GM21360 (cell line): Measurements from ENCODE around the gene NUDT6.
A peak's percentile ranks its signal among the peaks of the same experiment; 100 is the strongest.
"Not testable (repeated sequence)": the region's sequence is repeated elsewhere in the genome, so short reads cannot be mapped to it uniquely, and the experiment has no call there.

Experiments used
- ATAC-seq: cut with Tn5 transposase; IDR thresholded peaks from one replicate; pipeline ENCODE4 v1.9.1; 2021; ENCODE audit warnings: mild to moderate bottlenecking, moderate library complexity; ENCODE audit not compliant: unreplicated experiment

Gene NUDT6, protein sequence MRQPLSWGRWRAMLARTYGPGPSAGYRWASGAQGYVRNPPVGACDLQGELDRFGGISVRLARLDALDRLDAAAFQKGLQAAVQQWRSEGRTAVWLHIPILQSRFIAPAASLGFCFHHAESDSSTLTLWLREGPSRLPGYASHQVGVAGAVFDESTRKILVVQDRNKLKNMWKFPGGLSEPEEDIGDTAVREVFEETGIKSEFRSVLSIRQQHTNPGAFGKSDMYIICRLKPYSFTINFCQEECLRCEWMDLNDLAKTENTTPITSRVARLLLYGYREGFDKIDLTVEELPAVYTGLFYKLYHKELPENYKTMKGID

DNA sequence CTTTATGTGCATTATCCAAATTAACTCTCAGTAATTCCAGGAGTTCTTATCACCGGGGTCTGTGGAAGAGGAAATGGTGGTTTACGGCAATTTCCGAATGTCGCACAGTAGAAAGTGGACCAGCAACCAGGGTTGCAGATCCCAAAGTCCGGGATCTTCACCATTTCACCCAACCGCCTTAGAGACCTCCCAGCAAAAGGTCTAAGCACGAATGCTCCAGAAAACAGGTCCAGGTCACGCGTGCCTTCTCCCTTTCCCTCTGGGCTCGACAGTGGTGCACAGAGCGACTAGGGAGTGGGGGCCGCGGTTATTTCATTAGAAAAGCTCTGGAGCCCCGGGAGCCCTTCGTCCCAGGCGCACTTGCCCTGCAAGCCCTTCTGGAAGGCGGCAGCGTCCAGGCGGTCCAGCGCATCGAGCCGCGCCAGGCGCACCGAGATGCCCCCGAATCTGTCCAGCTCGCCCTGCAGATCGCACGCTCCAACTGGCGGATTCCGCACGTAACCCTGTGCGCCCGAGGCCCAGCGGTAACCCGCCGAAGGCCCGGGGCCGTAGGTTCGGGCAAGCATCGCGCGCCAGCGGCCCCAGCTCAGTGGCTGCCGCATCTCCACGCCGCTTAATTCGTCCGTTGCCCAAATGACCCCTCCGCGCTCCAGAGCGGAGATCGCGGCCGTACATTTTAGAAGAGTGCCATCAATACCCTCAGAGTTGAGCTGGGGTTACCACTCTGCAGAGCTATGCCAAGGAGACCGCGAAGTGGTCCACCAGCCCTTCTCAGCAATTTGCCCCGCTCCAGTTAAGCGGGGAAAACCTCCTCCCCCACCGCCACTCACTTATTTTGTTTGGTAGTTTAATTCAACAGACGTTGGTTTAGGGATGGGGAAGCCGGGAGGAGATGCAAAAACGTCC, at the start of gene NUDT6:
TSS of gene NUDT6 (minus strand) at position 627 of the 906 bp plus-strand sequence. CDS start at position 602, 25 bp downstream.
- peak; percentile 54 for ATAC-seq

DNA sequence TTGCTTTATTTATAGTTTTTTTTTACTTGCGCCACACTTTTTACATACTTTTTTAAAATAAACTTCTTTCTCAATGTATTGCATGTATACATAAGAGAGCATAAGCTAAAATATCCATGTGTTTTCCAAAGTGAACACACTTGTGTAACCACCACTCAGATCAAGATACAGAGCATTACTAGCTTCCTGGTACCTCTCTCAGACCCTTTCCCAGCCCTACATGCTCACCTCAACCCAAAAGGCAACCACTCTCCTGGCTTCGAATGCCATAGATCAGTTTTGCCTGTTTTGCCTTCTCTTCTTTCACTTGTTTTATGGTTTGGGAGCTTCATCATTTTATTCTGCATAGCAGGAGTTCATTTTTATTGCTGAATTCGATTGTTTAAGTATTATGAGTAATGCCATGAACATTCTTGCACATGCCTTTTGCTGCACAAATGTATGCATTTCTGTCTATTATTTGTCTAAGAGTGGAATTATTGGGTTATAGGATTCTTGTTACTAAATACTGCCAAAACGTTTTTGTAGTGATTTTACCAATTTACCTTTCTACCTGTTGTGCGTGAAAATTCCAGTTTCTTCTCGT, 45.9 kb upstream of the NUDT6 start:
- ATAC-seq = no peak

DNA sequence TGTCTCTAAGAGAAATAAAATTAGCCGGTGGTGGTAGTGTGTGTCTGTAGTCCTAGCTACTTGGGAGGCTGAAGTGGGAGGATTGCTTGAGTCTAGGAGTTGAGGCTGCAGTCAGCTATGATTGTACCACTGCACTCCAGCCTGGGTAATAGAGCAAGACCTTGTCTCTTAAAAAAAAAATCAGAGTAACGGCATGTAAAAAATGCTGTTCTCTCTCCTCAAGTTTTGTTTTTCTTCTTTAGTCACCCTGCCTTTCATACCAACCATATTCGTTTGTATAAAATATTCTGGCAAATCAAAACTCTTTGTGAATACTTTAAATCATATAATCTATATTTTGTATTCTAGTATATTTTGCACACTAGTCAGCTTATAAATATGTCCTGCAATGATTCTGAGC, 44.8 kb upstream of the NUDT6 start:
- no peak for ATAC-seq

DNA sequence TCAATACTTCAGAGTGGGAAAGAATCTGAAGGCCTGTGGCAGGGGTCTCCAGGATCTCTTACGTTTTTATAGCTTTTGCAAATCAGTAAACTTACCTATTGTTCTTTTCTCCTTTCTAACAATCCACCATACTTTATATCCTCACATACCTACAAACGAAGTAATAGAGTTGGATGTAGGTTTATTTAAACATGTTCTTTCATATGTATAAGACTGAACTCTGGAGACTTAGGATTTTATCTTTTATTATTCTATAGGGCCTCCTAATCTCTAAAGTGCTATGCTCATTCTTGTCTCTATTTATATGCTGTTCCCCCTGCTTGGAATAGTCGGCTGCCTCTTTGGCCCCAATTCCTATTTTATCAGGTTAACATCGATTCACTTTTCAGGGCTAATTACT, 43.8 kb upstream of the NUDT6 start:
- no peak for ATAC-seq

DNA sequence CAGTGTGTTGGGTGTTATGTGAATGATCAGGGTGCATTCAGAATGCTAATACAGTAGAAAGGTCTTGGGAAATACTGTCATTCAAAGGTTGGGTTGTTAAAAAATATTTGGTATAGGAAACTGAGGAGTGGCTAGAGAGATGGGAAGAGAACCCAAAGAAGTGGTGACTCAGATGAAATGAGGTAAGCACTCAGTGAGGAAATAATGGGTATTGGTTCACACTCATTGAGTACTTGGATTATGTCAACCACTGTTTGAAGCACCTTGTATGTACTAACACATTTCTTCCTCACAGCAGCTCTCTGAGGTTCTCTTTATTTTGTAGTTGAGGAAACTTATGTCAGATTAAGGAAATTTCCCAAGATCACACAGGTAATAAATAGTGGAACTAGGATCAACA, 40.8 kb upstream of the NUDT6 start:
- no peak for ATAC-seq

DNA sequence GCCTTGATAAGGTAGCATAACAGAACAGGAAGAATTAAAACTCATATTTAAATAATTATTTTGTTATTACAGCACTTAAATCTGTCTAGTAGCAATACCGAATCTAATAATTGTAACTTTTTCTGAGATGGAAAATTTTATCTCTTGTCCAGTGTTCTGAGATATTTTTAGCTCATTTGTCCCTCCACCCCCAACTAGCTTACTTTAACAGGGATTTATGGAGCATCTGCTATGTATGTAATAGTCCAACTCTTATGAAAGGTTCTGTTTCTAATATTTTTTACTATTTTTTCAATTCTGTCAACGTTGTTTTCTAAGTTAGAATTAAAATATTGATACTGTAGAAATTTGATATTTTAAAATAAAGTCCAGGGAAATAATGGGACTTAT, 38.2 kb upstream of the NUDT6 start:
- no peak for ATAC-seq

DNA sequence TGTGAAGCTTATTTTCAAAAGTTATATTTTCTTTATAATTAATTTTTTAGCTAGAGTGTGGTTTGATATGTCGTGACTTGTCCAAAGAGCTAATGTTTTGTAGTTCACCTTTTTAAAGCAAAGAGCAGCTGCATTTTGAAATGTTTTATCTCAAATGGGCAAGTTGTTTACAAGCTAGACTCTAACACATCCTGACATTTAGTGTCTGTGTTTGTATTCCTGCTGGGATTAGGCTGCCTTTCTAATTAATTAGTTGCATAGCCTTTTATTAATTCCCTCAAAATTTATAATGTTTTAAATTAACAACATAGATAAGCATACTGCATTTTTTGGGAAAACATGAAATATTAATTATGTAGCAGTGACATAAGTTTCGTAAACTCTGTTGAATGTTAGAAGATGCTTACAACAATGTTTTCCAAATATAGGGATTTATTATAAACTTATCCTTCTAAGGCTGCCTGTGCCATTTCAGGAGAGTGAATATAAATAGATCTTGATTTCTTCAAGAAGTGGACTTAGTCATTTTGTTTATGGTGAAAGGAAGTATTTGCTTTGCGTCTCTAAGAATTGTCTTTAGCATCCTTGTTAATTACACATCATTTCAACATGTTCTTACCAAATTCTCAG, 37.7 kb upstream of the NUDT6 start:
- no peak for ATAC-seq

DNA sequence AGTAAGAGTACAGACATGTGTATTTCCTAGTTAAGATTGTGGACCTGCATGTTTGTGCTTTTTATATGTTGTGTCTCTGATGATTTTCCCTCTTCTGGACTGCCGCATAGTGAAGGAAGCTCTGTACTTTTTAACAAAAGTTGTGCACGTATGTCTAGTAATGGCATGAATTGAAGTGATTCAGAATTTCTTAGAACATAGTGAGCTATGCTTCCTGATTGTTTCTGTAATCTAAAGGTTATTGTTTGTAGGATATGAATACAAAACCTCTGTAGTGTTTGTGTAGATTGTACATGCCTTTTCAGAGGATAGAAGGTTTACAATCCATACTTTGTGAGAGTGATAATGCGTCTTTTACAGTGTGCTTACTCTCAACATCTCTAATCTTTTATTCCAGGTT, 37.0 kb upstream of the NUDT6 start:
- no peak for ATAC-seq

DNA sequence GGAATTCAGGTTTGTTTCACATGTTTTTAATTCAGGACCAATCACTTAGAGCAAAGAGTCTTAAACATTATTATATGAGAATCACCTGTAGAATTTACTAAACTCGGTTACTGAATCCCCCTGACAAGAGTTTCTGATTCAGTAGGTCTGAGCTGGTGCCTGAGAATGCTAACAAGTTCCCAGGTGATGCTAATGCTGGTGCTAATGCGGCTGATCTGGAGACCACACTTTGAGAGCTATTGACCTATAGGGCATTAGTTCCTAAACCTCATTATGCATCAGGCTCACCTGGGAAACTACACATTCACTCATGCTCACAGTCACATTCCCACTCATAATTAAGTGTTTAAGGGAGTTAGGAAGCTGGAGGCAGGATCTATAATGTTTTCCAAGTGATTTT, 36.1 kb upstream of the NUDT6 start:
- no peak for ATAC-seq

DNA sequence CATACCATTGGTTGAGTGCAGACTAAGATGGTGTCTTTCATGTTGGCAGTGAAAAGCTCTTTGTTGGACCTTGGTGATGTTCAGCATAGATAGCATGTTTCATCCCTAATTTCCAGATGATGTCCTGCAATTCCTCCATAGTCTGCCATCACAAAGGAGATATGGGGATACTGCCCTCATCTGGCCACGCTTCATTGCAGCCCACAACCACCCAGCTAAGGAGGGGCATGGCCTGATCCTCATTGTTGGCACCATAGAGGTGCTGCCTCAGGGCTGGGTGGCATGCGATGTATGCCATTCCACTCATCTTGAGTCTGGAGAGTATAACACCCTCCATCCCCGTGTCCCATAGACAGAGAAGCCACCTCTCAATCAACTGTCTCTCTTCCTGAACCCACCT, 31.5 kb upstream of the NUDT6 start:
- ATAC-seq = no peak

DNA sequence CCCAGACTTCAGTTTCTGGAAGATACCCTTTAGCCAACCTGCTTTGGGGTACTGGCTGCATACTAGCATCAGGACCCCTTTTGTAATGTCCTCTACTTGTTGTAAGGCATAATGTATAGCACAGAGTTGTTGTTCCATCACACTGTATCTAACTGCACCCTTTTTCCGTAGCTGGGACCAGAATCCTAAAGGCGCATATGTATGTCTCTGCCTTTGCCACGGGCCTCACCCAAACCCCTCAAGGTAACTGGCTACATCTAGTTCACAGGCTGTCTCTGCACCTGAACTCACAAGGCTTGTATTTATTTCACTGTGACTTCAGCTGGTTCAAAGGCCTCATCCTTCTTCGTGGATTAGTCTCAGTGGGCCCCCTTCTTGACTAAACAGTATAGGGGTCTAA, 29.6 kb upstream of the NUDT6 start:
- no peak for ATAC-seq

DNA sequence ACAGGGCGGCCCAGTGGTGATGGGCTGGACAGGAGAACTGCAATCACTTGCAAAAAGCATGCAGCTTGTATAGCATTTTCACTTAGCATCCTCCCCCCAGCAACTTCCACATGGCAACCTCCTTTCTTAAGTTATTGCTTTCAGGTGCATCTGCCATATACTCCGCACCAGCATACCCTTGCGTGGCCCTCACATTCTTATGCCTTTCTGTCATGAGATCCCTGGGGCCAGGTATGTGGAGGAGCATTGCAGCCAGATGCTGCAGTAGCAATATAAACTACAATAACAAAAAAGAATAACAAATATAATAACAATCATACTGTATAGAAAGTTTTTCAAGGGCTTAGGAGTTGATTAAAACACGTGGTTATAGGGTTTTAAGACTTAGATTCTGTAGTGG, 26.3 kb upstream of the NUDT6 start:
- no peak for ATAC-seq

DNA sequence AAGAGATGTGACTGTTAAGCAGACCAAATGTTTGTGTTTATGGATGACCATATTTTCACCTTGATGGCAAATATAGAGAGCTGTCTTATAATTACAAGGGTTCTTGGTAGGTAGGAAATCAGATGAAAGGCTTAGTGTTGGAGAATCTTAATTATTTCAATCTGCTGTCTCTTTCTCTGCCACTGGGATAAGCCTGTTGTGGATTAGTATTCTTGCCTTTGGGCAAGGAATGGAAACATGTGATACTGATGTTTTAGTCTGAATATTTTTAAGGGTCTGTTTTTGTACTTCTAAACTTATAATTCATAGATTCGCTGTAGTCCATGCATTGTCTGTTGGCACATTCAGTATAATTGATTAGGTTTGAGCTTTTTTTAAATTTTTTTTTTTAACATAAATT, 23.7 kb upstream of the NUDT6 start:
- no peak for ATAC-seq

DNA sequence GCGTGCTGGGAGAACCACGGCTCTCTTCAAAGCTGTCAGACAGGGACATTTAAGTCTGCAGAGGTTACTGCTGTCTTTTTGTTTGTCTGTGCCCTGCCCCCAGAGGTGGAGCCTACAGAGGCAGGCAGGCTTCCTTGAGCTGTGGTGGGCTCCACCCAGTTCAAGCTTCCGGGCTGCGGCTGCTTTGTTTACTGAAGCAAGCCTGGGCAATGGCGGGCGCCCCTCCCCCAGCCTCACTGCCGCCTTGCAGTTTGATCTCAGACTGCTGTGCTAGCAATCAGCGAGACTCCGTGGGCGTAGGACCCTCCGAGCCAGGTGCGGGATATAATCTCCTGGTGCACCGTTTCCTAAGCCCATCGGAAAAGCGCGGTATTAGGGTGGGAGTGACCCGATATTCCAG, 22.7 kb upstream of the NUDT6 start:
- not testable (repeated sequence) for ATAC-seq

DNA sequence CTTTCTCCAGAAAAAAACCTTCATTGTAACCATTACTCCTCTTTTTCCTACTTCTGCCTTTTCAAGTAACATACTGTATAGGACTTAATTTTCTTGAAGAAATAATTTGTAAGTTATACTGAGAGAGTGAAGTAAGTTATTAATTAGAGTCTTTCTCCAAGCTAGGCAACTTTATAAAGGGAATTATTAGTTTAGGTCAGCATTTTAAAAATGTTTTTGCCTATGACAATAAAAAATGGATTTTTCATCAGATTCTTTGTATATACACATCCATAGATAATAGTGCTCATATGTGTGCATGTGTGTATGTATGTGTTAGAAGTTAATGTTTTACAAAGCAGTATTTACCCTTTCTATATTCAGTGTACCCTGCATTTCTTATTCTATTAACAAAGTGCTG, 10.4 kb upstream of the NUDT6 start:
- ATAC-seq = no peak

DNA sequence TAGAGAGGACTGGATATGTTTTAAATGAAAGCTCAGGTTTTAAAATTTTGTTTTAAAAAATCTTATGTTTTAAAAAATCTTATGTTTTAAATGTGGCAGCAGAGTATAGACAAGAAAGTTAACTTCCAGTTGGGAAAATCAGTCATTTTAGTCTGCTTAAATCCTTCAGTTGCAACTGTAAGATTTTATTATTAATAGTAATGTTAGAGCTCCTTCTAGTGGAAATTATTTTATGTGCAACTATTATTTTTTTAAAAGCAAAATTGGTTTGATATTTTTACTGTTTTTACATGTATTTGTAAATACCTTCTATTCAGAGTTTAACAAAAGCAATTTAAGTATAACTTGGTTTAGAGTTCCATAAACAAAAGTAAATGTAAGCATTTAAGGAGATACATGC, 8.5 kb upstream of the NUDT6 start:
- no peak for ATAC-seq

DNA sequence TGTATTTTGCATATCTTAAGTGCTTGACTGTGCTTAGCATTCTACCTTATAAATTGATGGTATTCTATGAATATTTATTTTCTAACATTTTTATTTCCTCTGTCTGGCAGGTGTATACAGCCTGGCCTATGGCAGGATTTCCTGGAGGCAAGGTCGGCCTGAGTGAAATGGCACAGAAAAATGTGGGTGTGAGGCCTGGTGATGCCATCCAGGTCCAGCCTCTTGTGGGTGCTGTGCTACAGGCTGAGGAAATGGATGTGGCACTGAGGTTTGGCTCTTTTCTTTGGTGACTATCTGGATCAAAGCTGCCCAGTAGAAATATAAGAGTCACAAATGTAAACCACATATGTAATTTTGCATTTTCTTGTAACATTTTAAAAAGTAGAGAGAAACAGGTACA, 6.5 kb upstream of the NUDT6 start:
- no peak for ATAC-seq

DNA sequence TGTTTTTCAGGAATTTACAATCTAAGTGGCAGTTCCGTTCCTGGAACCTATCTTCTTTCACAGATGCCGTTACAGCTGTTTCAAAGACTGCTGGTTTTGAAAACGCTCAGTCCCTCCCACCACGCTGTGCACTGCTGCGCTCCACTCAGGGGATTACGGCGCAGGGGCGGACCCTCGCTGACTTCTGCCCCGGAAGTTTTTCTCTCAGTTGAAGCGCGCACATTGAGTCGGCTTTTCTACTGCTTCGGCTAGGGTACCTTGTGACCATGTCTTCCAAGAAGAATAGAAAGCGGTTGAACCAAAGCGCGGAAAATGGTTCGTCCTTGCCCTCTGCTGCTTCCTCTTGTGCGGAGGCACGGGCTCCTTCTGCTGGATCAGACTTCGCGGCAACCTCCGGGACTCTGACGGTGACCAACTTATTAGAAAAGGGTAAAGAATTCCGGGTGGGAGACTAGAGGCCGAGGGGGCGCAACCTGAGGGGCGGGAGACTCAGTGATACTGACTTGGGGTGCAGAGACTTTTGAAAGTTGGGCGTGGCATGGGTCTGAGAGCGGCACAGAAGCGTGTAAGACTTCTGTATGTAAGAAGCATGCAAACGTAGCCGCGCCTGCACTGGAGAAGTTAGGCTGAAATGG, 597 bp upstream of the NUDT6 start:
- ATAC-seq = peak; percentile 96

DNA sequence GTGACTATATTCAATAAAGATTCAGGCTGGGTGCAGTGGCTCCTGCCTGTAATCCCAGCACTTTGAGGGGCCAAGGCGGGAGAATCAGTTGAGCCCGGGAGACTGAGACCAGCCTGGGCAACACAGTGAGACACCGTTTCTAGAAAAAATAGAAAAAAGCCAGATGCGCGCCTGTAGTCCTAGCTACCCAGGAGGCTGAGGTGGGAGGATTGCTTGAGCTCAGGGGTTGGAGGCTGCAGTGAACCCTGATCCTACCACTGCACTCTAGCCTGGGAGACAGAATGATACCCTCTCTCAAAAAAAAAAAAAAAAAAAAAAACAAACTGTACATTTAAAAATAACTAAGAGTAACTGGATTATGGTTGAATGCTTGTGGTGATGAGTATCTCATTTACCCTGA, 1.1 kb downstream of the NUDT6 start:
- ATAC-seq = no peak

DNA sequence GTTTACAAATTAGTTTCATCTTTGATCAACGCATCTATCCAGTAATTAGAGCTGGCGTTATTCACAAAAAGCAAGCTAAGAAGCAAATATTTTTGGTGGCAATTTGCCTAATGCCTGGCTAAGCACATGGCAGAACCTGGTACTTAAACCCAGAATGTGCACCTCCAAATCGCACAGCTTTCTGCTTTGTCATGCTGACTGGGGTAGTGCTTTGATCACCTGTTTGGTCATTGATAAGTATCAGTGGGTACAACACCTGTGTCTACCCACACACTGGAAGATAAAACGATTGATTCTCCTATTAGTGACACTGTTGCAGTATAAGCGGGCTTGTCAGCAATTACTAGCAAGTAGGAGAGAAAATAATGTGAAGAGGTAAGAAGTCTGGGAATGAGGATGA, 1.9 kb downstream of the NUDT6 start:
- ATAC-seq = no peak

DNA sequence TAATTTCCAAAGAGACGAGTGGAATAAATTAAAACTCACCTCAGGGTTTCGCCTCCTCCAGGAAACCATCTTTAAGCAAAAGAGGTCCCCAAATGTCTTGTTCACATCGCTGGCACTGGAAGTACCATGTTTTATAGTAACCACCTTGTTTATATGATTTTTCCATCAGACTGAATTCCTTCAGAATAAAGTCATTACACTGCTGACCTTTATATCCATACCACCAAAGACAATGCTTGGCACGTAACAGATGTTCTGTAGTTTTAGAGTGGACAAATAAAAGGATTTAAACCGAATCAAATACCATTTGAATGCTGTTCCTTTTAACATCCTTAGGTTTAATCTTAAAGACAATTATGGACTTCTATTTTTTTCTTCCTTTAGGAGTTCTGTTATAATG, 4.7 kb downstream of the NUDT6 start:
- no peak for ATAC-seq
